ENCODE results near the gene NPR3.

- TF ChIP-seq POLR2A (IDR thresholded peaks at IDR 0.05) (no peak), CTCF (IDR thresholded peaks at IDR 0.05) (no peak)
Observed at GRCh38 chr5:32812399-32812798, 101.3 kb downstream of the NPR3 start.
